ENCODE results near the gene AP5B1. TPM values are rescaled to one million over a fixed set of nuclear protein-coding genes. Genes with fewer than 3 reads are reported as not detected.

AP5B1 gene
- total RNA-seq, 1 experiment from 2014 or later, result 19.5 TPM

DNA sequence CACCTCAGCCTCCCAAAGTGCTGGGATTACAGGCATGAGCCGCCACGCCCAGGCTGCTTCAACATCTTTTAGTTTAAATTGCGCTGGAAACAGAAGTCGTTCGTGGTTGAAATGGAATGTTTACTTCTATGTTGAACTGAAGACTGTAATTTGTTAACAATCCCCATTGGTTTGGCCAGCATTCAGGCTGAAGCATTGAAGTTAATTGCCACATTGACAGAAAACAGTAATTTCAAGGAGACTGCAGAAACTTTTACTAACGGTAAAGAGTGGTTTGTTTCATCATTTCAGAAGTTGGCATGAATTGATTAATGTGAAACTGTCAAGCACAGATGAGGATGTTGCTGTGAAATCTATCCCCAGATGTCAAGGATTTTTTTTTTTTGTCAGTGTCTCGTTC is 14.2 kb downstream of the AP5B1 start:
- no peaks in the 10 kb centered on the region for H3K9me2 ChIP-seq (ENCODE audit: insufficient read depth)
- CTCF ChIA-PET, result interaction anchor here (0.9 kb wide), 1 partner anchor 13 kb away, joined by 3 read pairs; no protein-coding TSS in a partner anchor
- no peak for DNase-seq (ENCODE audit: low read depth, low spot score)
- ATAC-seq, result no peak
- H2AFZ ChIP-seq (ENCODE audit: low read depth, low read length, poor library complexity, severe bottlenecking), result no peak overlapping the region
- H3K4me2 ChIP-seq (ENCODE audit: low read length), result no peak overlapping the region
- no peaks in the 10 kb centered on the region for H3K79me2 ChIP-seq (ENCODE audit: insufficient read depth, low read length)
- H3K9me3 ChIP-seq (ENCODE audit: control insufficient read depth in 1 of 2, insufficient read depth in 1 of 2, low read depth in 1 of 2, low read length in 2 of 2), result no peaks in the 10 kb centered on the region; a peak in 1 of 4 replicates
- no peaks in the 10 kb centered on the region for H3K36me3 ChIP-seq (ENCODE audit: control insufficient read depth in 1 of 2, insufficient read depth in 2 of 2, low read length in 2 of 2)
- H3K9ac ChIP-seq (ENCODE audit: low read length), result no peak overlapping the region
- POLR2A ChIA-PET, result no interaction called here
- H4K20me1 ChIP-seq (ENCODE audit: insufficient read depth), result no peaks in the 10 kb centered on the region
- intact Hi-C loops (cut with micrococcal nuclease), result no loop called here
- peaks cover 2 to 14% of the 10 kb centered on the region in 2 experiments; a peak in 2 of 4 replicates for H3K4me1 ChIP-seq (ENCODE audit: control insufficient read depth in 1 of 2, insufficient read depth in 2 of 2, low read length in 2 of 2)
- no TSS peak for BruUV-seq (replicated peaks)
- H3K27me3 ChIP-seq (ENCODE audit: insufficient read depth, low read length), result no peaks in the 10 kb centered on the region
- no peak overlapping the region for H3K27ac ChIP-seq (ENCODE audit: low read depth, low read length)
- RAD21 ChIA-PET (ENCODE audit: low non-redundant PET in 1 of 2, low total read pairs in 2 of 2, uncharacterized antibody in 2 of 2, unreplicated experiment in 2 of 2), result no interaction called here
- TF ChIP-seq CBX3 (IDR thresholded peaks at IDR 0.05; ENCODE audit: low read depth), result no peak
- no peak for TF ChIP-seq ELF1 (IDR thresholded peaks at IDR 0.05; ENCODE audit: borderline replicate concordance, low read depth)
- no peak for TF ChIP-seq CEBPB (IDR thresholded peaks at IDR 0.05; ENCODE audit: low read depth)
- no peak overlapping the region for H3K4me3 ChIP-seq (replicated peaks in 1 of 2; ENCODE audit: low read depth in 1 of 2, low read length in 2 of 2)

DNA sequence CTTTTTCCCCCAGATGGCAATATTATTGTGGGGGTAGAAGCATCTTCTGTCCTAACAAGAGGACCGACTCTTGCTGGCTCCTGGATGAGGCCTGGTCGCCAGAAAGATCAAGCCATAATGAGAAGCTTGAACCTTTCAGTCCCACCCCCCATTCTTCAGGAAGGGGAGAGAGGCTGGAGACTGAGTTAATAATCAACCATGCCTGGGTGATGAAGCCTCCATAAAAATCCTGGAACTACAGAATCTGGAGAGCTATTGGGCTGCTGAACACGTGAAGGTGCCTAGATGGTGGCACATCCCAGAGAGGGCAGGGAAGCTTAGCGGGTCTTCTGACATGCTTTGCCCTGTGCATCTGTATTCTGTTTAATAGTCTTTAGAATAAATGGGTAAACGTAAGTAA is 16.3 kb downstream of the AP5B1 start:
- Histone ChIP-seq H3K4me2 (ENCODE audit: low read length) (no peak overlapping the region), H3K4me1 (ENCODE audit: control insufficient read depth in 1 of 2, insufficient read depth in 2 of 2, low read length in 2 of 2) (peaks cover 2 to 14% of the 10 kb centered on the region in 2 experiments; a peak in 2 of 4 replicates), H3K4me3 (replicated peaks in 1 of 2; ENCODE audit: low read depth in 1 of 2, low read length in 2 of 2) (no peak overlapping the region), H3K27ac (ENCODE audit: low read depth, low read length) (no peak overlapping the region), H3K79me2 (ENCODE audit: insufficient read depth, low read length) (no peaks in the 10 kb centered on the region), H2AFZ (ENCODE audit: low read depth, low read length, poor library complexity, severe bottlenecking) (no peak overlapping the region), H3K36me3 (ENCODE audit: control insufficient read depth in 1 of 2, insufficient read depth in 2 of 2, low read length in 2 of 2) (no peaks in the 10 kb centered on the region), H3K27me3 (ENCODE audit: insufficient read depth, low read length) (no peaks in the 10 kb centered on the region), H4K20me1 (ENCODE audit: insufficient read depth) (no peaks in the 10 kb centered on the region), H3K9ac (ENCODE audit: low read length) (no peak overlapping the region), H3K9me2 (ENCODE audit: insufficient read depth) (no peaks in the 10 kb centered on the region), H3K9me3 (ENCODE audit: control insufficient read depth in 1 of 2, insufficient read depth in 1 of 2, low read depth in 1 of 2, low read length in 2 of 2) (no peaks in the 10 kb centered on the region; a peak in 1 of 4 replicates)
- intact Hi-C loops (cut with micrococcal nuclease), result no loop called here
- CTCF ChIA-PET, result interaction anchor here (0.7 kb wide), 1 partner anchor 15 kb away, joined by 3 read pairs; no protein-coding TSS in a partner anchor
- POLR2A ChIA-PET, result no interaction called here
- no peak for ATAC-seq
- RAD21 ChIA-PET (ENCODE audit: low non-redundant PET in 1 of 2, low total read pairs in 2 of 2, uncharacterized antibody in 2 of 2, unreplicated experiment in 2 of 2), result no interaction called here
- DNase-seq (ENCODE audit: low read depth, low spot score), result no peak
- BruUV-seq (replicated peaks), result no TSS peak
- TF ChIP-seq CBX3 (IDR thresholded peaks at IDR 0.05; ENCODE audit: low read depth) (no peak), EZH2 (IDR thresholded peaks at IDR 0.05) (no peak), EGR1 (IDR thresholded peaks at IDR 0.05; ENCODE audit: low read depth) (no peak), POLR2A (IDR thresholded peaks at IDR 0.05; ENCODE audit: borderline replicate concordance, extremely low read depth, insufficient read depth, insufficient read length) (no peak), TCF7L2 (IDR thresholded peaks at IDR 0.05; ENCODE audit: borderline replicate concordance, extremely low read depth, insufficient read depth, insufficient read length) (no peak), CEBPB (IDR thresholded peaks at IDR 0.05; ENCODE audit: low read depth) (no peak), SP1 (IDR thresholded peaks at IDR 0.05; ENCODE audit: low read depth) (no peak), SIN3A (IDR thresholded peaks at IDR 0.05; ENCODE audit: low read depth) (no peak), JUND (IDR thresholded peaks at IDR 0.05) (no peak), YY1 (IDR thresholded peaks at IDR 0.05; ENCODE audit: extremely low read depth, insufficient replicate concordance, low read depth, low read length) (no peak)
- TF ChIP-seq, protein P1, sequence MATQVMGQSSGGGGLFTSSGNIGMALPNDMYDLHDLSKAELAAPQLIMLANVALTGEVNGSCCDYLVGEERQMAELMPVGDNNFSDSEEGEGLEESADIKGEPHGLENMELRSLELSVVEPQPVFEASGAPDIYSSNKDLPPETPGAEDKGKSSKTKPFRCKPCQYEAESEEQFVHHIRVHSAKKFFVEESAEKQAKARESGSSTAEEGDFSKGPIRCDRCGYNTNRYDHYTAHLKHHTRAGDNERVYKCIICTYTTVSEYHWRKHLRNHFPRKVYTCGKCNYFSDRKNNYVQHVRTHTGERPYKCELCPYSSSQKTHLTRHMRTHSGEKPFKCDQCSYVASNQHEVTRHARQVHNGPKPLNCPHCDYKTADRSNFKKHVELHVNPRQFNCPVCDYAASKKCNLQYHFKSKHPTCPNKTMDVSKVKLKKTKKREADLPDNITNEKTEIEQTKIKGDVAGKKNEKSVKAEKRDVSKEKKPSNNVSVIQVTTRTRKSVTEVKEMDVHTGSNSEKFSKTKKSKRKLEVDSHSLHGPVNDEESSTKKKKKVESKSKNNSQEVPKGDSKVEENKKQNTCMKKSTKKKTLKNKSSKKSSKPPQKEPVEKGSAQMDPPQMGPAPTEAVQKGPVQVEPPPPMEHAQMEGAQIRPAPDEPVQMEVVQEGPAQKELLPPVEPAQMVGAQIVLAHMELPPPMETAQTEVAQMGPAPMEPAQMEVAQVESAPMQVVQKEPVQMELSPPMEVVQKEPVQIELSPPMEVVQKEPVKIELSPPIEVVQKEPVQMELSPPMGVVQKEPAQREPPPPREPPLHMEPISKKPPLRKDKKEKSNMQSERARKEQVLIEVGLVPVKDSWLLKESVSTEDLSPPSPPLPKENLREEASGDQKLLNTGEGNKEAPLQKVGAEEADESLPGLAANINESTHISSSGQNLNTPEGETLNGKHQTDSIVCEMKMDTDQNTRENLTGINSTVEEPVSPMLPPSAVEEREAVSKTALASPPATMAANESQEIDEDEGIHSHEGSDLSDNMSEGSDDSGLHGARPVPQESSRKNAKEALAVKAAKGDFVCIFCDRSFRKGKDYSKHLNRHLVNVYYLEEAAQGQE (IDR thresholded peaks at IDR 0.05; ENCODE audit: low read depth), result no peak
- TF ChIP-seq, protein P2, sequence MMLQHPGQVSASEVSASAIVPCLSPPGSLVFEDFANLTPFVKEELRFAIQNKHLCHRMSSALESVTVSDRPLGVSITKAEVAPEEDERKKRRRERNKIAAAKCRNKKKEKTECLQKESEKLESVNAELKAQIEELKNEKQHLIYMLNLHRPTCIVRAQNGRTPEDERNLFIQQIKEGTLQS (IDR thresholded peaks at IDR 0.05), result no peak
- TF ChIP-seq, protein P3, sequence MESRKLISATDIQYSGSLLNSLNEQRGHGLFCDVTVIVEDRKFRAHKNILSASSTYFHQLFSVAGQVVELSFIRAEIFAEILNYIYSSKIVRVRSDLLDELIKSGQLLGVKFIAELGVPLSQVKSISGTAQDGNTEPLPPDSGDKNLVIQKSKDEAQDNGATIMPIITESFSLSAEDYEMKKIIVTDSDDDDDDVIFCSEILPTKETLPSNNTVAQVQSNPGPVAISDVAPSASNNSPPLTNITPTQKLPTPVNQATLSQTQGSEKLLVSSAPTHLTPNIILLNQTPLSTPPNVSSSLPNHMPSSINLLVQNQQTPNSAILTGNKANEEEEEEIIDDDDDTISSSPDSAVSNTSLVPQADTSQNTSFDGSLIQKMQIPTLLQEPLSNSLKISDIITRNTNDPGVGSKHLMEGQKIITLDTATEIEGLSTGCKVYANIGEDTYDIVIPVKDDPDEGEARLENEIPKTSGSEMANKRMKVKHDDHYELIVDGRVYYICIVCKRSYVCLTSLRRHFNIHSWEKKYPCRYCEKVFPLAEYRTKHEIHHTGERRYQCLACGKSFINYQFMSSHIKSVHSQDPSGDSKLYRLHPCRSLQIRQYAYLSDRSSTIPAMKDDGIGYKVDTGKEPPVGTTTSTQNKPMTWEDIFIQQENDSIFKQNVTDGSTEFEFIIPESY (IDR thresholded peaks at IDR 0.05; ENCODE audit: extremely low read depth, insufficient replicate concordance, low read length), result no peak

Data from HCT116 (cell line).